ENCODE results near the gene TBC1D21. TPM values are rescaled to one million over a fixed set of nuclear protein-coding genes. Genes with fewer than 3 reads are reported as not detected.

TBC1D21 gene
- total RNA-seq, 1 donor from 2014 or later = not detected

DNA sequence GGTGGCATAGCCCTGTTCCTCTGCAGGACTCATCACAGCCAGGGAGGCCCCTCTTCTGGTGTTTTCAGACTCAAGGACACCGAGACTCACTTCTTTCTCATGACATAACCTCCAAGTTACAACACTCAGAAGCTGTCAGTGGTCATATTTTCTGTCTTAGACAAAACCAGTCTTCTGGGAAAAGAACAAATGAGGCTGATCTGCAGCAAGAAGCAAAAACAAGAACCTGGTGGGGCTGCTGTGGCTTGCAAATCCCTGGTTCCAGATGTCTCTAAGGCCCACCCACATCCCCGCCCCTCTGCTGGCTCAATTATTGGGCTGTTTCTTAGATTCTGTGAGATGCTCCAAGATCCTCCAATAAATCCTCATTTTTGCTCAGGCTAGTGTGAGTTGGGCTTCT, 36.3 kb downstream of the TBC1D21 start:
- ATAC-seq = no peak

DNA sequence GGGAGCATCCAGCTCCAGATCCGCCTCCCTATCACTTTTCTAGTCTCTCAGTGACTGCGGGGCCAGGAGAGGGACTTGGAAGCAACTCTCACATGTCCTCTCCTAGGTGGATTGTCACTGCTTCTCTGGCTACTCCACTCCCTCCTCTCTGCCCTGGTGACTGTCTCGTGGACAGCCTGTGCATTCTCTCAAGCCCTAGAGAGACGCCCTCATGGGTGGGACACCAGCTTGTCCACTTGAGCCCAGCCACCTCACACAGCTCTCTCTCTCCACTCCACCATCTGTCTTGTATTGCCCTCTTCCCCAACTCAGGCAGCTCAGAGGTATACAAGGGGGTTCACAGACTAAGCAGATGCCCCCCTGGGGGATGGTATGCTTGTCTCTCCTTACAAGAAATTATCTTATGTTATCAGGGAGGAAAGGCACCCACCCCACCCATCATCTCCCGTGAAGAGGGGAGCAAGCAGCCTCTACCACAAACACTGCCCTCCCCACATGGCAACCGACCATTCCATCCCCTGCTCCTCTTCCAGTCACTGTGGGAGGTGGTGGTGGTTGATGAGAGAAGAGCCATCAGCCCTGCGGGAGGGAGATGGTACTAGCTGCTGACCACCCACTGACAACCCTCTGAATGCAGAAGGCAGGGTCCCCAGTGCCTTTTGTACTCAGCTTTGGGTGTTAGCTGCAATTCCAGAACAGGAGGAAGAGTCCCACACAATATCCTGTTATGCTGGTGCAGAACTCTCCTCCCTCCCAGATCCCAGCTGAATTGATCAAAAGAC, 37.3 kb downstream of the TBC1D21 start:
- no peak for ATAC-seq

DNA sequence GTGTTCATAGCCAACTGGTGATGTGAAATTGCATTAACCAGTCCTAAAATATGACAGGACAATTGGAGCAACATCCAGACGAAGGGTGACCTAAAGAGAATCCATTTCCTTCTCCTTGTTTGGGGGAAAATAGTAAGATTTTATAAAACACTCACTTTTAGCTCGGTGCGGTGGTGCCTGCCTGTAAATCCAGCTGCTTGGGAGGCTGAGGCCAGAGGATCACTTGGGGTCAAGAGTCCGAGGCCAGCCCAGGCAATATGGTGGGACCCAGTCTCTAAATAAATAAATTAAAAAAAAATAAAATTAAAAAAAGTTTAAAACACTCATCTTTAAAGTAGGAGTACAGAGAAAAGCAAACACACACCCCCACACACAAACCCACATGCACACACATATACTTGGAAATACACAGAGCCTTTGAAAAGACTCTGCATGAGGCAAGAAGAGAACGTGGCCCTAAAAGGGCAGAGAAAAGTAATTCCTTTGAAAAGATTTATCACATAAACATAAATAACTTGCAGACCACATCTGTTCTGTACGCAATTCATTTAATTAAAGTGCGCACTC, 38.7 kb downstream of the TBC1D21 start:
- no peak for ATAC-seq

DNA sequence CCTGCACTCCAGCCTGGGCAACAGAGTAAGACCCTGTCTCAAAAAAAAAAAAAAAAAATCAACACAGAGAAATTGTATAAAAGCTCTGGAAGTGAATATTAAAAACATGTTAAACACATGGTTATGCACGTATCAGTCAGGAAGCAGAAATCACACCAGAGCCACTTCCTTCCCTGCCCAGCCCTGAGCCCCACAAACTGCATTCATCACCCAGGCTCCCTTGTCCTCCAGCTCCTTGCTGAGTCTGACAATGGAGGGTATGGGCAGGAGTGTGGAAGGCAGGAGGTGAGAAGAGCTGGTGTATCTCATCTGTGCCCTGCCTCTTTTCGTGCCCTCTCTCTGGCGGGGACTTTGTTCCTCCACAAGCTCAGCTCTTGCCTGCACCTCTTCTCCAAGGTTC, 40.8 kb downstream of the TBC1D21 start:
- ATAC-seq = no peak

DNA sequence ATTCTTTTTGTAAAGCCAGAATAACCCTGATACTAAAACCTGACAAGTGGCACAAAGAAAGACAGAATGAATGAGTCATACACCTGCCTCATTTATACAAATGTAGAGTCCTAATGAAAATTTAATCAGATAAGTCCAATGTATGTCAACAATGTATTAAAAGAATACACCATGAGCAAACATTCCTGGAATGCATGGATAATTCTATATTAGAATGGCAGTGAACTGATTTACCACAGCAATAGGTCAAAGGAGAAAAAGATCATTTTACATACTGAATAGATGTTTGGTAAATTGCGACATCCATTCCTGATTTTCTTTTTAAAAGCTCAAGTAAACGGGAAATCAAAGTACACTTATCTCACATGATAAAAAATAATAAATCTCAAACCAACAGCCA, 41.7 kb downstream of the TBC1D21 start:
- no peak for ATAC-seq

DNA sequence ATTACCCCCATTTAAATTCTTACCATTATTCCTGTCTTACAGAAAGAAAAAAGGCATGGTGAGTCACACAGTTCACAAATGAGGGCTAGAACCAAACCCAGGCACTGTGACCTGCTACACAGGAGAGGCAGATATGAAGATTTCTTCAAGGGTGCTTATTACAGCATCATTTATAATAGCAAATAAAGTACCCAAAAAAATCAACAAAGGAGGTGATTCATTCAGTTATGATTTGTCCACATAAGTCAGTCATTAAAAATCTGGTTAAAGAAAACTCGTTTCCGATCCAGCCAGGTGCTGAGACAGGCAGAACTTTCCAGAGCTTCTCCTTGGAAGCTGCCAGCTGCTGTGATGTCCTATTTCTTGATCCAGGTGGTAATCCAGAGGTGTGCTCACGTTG, 45.4 kb downstream of the TBC1D21 start:
- peak; percentile 16 for ATAC-seq

DNA sequence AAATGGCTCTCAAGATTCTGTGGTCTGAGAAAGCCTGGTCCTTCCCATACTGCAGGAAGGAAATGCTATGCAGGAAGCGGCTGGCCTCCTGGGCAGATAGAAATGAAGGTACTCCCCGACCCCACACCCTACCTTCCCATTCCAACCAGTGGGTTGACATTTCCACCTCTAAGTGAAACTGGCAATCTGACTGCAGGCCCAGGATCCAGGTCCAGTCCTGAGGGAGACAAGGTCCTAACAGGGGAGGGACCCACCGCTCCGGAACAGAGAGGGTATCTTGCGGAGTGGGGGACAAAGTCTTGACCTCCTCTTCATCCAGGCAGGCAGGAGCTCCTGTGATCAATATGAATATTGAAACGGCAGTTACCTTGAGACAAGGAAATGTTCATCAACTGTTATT, 46.3 kb downstream of the TBC1D21 start:
- no peak for ATAC-seq

DNA sequence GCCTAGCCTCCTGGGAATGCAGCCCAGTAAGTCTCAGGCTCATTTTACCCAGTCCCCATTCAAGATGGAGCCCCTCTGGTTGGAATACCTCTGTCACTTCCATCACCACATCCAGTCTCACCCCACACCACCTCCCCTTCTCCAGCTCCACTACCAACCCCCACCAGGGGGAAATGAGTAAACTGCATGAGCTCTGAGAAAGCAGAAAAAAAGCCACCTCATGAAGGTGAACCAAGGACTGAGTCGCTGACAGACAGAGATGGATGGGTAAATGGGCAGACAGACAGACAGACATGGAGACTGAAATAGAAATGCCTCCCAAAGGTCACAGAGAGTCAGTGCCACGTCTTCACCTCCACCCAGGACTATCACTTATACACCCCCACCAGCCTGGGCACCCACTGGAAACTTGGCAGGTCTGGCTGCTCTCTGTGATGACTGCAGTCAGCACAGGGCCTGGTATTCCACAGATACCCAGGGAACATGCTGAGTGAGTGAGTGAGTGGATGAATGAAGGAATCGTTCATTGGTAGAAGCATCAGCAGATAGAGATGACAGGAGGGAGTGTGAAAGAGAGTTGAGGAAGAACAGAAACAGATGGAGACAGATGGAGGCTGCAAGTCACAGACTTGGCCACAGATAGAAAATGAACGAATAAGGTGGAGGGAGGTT, 48.0 kb downstream of the TBC1D21 start:
- ATAC-seq = no peak

DNA sequence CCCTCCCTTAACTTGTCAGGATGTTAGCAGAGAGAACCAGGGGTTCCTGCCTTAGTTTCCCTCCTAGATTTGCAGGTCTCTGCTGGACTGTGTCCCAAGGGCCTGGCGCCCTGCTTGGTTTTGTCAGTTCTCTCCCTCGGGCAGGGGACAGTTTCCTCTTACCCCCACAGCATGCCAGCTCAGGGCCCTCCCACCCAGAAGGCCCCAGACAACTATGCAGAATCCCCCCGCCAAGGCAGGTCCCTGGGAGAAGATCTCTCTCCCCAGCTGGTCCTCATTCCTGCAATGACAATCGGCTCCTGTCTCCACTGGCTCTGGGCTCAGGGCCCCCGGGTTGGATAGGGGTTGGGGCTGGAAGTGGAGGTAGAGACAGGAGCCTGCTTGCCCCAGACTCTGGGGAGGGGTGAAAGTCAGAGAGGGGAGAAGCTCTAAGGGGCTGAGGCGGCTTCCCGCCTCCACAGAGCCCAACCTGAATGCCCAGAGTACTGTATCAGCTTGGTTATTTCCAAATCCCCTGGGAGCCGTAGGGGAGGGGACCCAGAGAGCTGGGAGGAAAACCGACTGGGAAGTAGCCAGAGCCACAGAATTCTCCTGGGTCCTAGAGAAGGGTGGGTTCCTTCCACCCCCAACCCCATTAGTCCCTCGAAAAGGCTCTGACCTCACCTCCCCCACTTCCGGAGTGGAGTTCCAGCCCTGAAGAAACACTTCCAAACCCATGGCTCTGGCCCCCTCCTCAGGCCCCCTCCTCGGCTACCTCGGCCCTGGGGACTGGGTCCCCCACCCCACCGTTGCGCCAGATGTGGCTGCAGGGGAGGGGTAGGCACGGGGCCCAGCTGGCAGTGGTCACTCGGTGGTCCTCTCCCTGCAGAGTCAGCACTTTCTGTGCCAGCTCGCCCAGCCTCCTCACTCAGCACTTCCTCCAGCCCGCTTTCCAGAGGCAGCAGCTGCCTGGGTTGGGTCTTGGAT, 49.1 kb downstream of the TBC1D21 start:
- ATAC-seq = no peak

DNA sequence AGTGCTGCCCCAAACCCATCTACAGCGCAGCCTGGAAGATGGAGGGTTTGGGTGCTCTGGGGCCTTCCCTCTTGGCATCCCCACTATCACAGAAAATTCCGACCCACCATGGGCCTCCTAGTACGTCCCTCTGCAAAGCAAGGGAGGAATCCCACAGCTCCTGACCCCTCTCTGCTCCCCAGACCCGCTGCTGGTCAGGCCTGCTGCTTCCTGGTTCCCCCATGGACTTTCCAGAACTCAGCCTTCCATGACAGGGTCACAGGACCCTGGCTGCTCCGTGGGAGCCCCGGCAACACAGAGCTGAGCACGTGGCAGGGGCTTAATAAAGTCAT, 49.8 kb downstream of the TBC1D21 start:
- ATAC-seq = no peak

DNA sequence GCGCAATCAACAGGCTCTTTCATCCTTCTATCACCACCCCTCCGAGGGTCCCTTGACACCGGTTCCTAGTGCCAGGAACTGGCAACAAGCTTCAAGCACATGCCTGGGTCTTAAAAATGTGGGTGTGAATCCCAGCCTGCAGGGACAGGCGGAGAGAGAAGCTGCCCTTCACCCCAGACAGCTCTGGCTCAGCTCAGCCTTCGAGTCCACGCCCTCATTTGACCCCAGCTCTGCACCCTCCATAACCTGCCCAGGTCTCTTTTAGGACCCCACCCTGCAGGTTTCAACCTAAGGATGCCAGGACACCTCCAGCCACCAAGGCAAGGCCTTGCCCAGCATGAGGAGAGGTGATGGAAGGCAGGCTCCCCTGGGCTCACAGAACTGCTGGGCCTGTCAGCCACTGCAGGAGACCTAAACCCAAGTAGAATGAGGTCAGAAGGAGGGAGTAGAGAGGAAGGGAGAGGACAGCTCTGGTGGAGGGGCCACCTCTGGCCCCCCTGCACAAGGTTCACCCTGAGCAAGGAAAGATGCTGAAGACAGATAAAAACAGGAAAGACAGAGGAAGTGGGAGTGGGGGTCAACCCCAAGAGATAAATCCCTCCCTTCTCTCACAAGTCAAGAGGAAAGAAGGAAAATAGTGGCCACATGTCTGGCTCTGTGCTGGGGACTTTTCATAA, 50.3 kb downstream of the TBC1D21 start:
- ATAC-seq = no peak

DNA sequence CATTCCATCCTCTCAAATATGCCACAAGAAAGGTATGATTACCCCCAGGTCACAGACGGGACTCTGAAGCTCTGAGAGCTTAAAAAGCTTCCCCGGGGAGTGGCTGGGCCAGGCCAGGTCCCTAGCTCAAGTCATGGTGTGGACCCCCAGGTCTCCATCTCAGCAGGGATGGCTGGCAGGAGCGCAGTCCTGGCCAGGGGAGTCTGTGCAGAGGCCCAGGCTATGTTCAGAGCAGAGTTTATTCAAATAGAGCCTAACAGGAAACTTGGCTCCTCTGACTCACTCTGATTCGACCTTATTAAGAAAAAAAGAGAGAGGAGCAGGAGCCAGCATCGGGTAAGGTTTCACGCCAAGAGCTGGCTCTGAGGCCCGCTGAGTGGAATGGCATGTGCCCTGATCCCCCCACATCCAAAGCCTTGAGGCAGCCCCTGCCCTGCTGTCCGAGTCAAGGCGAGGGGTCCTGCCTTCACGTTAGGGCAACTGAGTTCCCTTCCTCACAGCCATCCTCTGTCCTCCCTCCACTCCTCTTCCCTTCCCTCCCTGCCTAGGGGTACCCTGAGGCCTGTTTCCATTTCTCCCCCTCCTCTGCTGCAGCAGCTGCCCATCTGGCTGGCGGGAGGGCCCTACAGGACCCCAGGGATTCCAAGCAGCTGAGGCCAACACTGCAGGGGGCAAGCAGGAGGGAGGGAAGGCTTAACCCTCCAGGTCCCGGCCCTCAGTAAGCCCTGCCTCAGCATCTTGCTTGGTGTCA, 51.0 kb downstream of the TBC1D21 start:
- ATAC-seq = peak; percentile 31

DNA sequence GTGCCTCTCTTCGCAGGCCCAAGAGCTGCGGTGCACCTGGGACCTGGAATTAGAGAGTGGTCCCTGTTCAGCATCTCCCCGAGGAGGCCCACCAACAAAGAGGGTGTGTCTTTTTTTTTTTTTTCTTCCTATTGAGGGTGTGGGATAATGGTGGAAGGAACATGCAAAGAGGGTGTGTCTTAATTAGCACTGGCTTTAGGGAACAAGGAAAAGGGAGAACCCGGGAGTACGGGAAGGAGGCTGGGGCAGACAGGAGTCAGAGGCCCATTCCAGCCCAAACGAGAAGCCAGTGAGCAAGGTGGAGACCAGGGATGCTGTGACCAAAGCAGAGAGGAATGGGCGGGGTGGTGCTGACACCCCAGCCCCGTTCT, 52.5 kb downstream of the TBC1D21 start:
- no peak for ATAC-seq

DNA sequence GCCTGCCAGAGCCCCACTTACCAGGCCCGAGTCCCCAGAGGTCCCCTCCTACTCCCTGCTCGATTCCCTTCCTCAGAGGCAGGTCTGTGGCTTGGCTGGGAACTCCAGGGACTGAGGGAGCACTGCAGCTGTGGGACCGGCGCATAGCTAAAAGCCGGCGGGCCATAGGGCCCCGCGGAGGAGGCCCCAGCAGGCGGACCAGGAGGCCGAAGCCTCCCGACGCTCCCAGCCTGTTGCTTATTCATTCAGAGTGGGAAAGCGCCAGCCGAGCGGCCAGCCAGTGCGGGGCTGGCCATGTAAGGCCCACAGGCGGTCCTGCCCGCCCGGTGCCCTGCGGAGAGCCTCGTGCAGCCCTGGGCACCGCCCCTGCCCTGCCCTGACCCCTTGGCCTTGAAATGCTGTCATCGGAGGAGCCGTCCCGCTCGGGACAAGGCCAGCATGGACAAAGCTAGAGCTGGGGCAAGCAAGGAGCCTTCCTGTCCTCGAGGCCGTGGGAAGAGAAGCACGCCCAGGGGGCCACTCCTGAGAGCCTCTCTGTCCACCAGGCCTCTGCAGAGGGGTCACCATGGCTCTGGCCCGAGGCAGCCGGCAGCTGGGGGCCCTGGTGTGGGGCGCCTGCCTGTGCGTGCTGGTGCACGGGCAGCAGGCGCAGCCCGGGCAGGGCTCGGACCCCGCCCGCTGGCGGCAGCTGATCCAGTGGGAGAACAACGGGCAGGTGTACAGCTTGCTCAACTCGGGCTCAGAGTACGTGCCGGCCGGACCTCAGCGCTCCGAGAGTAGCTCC, 53.0 kb downstream of the TBC1D21 start, which contains the start of gene LOXL1:
Gene LOXL1 (plus strand): TSS at position 244 of the 784 bp plus-strand sequence. CDS start 322 bp downstream, at position 566.
- ATAC-seq = peak; percentile 54

DNA sequence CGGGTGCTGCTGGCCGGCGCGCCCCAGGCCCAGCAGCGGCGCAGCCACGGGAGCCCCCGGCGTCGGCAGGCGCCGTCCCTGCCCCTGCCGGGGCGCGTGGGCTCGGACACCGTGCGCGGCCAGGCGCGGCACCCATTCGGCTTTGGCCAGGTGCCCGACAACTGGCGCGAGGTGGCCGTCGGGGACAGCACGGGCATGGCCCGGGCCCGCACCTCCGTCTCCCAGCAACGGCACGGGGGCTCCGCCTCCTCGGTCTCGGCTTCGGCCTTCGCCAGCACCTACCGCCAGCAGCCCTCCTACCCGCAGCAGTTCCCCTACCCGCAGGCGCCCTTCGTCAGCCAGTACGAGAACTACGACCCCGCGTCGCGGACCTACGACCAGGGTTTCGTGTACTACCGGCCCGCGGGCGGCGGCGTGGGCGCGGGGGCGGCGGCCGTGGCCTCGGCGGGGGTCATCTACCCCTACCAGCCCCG, 53.7 kb downstream of the TBC1D21 start:
- peak; percentile 17 for ATAC-seq

DNA sequence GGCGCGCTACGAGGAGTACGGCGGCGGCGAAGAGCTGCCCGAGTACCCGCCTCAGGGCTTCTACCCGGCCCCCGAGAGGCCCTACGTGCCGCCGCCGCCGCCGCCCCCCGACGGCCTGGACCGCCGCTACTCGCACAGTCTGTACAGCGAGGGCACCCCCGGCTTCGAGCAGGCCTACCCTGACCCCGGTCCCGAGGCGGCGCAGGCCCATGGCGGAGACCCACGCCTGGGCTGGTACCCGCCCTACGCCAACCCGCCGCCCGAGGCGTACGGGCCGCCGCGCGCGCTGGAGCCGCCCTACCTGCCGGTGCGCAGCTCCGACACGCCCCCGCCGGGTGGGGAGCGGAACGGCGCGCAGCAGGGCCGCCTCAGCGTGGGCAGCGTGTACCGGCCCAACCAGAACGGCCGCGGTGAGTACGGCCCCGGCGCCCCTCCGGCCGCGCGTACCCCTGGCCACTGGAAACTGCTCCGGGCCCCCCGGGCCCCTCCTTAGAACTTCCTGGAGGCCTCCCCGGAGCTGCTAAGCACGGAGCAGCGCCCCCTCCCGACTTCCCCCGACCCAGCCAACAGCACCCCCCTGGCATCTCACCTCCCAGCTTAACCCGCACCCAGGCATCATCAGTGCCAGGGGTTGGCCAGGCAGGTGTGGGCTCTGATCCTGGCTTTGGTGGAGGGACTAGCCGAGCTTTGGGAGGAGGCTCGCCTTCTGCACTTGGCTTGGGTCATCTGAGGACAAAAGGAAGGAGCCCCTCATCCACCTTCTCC, 54.3 kb downstream of the TBC1D21 start:
- peak; percentile 70 for ATAC-seq

DNA sequence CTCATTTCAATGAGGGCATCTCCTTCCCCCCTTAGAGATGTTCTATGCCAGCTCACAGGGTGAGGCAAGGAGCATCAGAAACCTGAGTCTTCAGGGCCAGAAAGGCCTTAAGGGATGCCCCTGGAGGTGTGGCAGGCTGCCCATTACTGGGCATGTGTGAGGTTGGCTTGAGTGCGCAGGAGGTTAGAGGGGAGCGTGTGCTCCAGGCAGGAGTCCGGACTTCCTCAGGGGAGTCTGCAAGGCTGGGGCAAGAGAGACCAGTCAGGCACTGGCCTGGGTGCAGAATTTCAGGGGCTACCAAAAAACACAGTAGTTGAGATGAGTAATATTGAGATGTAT, 54.8 kb downstream of the TBC1D21 start:
- no peak for ATAC-seq

DNA sequence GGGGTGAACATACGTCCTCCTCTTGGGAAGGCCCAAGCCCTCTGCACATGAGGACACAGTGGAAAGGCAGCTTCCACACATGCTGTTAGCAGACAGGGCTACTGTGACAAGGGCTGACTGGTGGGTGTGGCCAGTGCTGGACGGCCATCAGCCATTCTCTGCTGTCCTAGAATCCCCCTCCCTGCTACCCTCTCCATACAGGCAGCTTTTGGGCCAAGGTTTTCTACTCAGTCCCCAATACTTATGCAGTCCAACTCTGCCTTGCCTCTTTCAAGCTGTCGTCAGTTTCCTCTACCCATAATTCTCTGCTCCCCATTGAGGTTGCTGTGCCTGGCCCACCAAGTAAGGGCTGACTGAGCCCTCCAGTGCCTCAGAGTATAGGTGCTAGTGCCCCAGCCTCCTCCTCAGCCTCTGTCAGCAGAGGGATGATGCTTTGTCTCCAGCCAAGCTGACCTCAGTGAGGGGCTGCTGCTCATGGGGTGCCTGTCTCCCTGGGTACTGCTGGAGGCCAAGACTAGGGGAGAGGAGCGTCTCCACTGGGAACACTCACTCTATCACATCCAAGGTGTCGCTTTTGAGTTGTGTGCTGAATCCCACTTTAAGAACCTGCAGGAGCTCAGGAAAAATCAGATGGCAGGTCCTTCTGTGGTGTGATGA, 55.7 kb downstream of the TBC1D21 start:
- ATAC-seq = no peak

DNA sequence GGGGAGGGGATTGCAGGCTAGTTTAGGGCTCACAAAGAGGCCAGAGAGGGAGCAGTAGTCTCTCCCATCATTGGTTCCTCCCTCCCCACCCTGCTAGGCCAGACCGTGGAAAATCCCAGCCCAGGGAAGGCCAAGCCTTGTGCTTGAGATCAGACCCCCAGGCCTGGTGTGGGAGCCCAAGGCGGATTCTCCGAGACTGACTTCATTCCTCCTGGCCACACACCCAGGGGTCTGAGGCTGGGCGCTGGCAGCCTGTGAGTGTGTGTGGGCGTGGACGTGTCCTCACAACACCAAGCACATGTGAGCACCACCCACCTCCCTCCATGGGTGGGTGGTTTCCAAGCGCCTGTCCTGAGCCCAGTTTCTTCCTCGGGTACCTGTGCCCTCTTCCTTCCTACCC, 57.0 kb downstream of the TBC1D21 start:
- ATAC-seq = no peak

Data from esophagus mucosa (tissue), 1 donor.